ENCODE results near the gene COL24A1. TPM values are rescaled to one million over a fixed set of nuclear protein-coding genes. Genes with fewer than 3 reads are reported as not detected.

COL24A1 gene
- total RNA-seq, 1 donor from 2014 or later, result 0.11 TPM

DNA sequence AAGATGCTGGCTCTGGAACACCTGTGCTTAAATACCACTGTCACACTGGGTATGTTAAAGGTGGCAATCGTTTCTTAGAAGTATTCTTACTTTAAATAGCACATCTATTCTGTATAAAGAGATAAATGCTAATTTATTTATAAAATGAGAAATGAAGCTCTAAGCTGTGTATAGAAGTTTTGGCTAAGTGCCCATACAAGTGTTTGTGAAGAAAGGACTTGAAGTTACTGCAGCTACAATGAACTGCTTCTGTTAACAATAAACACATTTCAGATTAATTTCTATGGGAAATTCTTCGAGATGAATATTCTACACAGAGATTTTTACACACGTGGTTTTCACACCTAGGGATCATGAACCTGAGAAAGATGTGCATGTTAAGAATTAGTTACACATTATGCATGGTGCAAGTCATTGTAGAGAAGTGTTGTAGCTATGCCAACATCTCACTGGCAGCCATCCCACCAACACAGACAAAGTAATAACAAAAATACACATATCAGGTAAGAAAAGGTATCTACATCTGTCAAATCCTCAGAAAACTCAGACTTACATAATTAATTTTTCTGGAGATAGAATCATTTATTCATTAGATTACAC lies 16.2 kb downstream of the COL24A1 start:
- no peak overlapping the region for H3K4me3 ChIP-seq
- H3K9me3 ChIP-seq, result no peaks in the 10 kb centered on the region
- H3K4me1 ChIP-seq, result no peaks in the 10 kb centered on the region
- H3K27ac ChIP-seq, result no peak overlapping the region
- no peak for DNase-seq (ENCODE audit: low spot score in 2 of 2)
- intact Hi-C loops (cut with DNase I), result no loop called here
- H3K27me3 ChIP-seq, result no peaks in the 10 kb centered on the region
- TF ChIP-seq, protein P1, sequence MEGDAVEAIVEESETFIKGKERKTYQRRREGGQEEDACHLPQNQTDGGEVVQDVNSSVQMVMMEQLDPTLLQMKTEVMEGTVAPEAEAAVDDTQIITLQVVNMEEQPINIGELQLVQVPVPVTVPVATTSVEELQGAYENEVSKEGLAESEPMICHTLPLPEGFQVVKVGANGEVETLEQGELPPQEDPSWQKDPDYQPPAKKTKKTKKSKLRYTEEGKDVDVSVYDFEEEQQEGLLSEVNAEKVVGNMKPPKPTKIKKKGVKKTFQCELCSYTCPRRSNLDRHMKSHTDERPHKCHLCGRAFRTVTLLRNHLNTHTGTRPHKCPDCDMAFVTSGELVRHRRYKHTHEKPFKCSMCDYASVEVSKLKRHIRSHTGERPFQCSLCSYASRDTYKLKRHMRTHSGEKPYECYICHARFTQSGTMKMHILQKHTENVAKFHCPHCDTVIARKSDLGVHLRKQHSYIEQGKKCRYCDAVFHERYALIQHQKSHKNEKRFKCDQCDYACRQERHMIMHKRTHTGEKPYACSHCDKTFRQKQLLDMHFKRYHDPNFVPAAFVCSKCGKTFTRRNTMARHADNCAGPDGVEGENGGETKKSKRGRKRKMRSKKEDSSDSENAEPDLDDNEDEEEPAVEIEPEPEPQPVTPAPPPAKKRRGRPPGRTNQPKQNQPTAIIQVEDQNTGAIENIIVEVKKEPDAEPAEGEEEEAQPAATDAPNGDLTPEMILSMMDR (IDR thresholded peaks at IDR 0.05), result no peak
- H3K36me3 ChIP-seq, result no peaks in the 10 kb centered on the region

DNA sequence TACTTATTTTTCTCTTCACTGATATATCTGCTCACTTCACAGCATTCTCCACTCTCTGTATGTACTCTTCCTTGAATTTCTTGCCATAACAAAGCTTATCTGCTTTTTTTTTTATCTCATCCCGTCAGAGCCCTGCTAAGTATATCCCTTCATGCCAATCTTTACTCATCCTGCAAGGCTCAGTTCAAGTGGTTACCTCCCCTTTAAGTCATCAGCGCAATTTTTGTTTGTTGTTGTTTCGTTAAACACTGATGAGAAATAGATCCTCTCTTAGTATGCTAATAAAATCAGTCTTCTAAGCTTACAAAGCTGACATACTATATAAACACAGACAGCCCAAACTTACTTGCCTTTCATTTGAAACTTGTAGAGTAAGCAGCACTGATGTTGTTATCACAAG lies 17.8 kb downstream of the COL24A1 start:
- intact Hi-C loops (cut with DNase I), result no loop called here
- H3K9me3 ChIP-seq, result no peaks in the 10 kb centered on the region
- H3K36me3 ChIP-seq, result no peaks in the 10 kb centered on the region
- H3K27ac ChIP-seq, result no peak overlapping the region
- H3K4me3 ChIP-seq, result no peak overlapping the region
- H3K4me1 ChIP-seq, result no peaks in the 10 kb centered on the region
- no peak for DNase-seq (ENCODE audit: low spot score in 2 of 2)
- no peaks in the 10 kb centered on the region for H3K27me3 ChIP-seq
- TF ChIP-seq, protein P1 (IDR thresholded peaks at IDR 0.05), result no peak

DNA sequence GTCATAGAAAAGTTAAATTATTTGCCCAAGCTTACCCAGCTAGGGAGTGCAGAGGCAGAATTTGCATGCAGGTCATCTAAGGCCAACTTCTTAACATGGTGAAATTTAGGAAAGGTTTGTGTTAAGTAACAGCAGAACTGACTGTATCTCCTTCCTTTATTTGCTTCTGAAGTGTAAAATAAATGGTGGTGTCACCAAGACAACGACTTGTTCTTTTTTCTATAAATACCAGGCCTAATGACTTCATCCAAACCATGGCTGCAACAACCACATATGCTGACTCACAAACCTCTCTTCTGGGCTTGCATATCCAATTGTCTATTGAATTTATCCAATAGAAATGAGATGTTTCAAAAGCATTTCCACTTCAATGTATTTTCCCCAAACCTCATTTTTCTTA lies 19.1 kb downstream of the COL24A1 start:
- no peak overlapping the region for H3K27ac ChIP-seq
- intact Hi-C loops (cut with DNase I), result no loop called here

DNA sequence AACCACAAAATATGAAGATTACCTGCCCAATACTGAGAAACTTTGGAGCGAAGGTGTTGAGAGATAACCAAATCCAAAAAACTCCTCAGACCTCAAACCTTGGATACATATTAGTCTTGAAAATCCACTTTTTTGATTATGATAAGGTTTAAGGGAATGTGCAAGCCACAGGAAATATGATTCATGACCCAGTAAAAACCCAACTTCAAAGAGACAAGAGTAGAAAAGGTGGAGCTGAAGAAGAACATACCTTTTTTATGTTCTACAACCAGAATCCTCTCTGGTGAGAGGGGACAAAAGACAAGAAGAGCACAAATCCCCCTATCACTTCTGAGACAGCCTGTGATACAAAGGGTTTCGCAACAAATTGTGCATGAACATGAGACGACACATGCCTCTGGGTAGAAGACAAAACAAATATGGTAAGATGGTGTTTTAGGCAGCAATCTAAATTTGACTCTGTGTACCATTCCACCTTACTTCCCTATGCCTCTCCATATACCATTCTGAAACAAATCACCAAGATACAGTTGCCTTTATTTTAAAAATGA lies 37.3 kb downstream of the COL24A1 start:
- DNase-seq (ENCODE audit: low spot score in 2 of 2), result no peak
- H3K9me3 ChIP-seq, result no peaks in the 10 kb centered on the region
- TF ChIP-seq, protein P1 (IDR thresholded peaks at IDR 0.05), result no peak
- intact Hi-C loops (cut with DNase I), result no loop called here
- no peaks in the 10 kb centered on the region for H3K27me3 ChIP-seq
- no peak overlapping the region for H3K4me3 ChIP-seq
- no peak overlapping the region for H3K27ac ChIP-seq
- no peaks in the 10 kb centered on the region for H3K4me1 ChIP-seq
- no peaks in the 10 kb centered on the region for H3K36me3 ChIP-seq

More for the DNA sequence above, 19.1 kb downstream of the COL24A1 start:
- TF ChIP-seq, protein P1 (IDR thresholded peaks at IDR 0.05), result no peak
- H3K4me1 ChIP-seq, result no peaks in the 10 kb centered on the region
- no peak overlapping the region for H3K4me3 ChIP-seq
- no peaks in the 10 kb centered on the region for H3K36me3 ChIP-seq
- no peak for DNase-seq (ENCODE audit: low spot score in 2 of 2)
- no peaks in the 10 kb centered on the region for H3K27me3 ChIP-seq
- H3K9me3 ChIP-seq, result no peaks in the 10 kb centered on the region

DNA sequence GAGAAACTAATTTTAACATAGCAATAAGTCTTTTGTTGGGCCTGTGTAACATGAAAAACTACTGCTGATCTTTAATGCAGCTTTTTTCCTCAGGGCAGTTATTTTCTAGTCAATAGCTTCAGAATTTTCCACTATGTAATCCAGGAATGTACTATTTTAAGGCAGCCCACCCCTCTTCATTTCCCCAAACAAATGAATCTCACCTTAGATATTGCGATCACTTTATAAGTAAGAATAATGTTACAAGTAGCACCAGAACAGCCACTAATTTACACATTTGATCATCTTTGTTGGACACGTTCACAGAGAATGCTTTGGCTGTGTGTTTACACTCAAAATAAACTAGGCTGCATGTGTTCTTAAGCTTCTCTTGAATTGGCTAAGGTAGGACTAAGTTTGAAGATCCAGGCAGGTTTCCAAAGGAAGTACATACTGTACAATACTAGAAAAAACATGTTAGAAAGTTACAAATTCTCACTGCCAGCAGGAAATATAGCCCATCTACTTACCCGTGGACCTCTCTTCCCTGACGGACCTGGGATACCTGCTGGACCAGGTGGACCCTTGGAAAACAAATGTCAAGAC lies 41.7 kb downstream of the COL24A1 start:
- Histone ChIP-seq H3K9me3 (no peaks in the 10 kb centered on the region), H3K27ac (no peak overlapping the region), H3K36me3 (no peaks in the 10 kb centered on the region), H3K4me1 (no peaks in the 10 kb centered on the region), H3K27me3 (no peaks in the 10 kb centered on the region), H3K4me3 (no peak overlapping the region)
- intact Hi-C loops (cut with DNase I), result no loop called here
- no peak for DNase-seq (ENCODE audit: low spot score in 2 of 2)
- TF ChIP-seq, protein P1 (IDR thresholded peaks at IDR 0.05), result no peak
